WTC11 (cell line): ENCODE measurements around the gene MTA1. TPM values are rescaled to one million over a fixed set of nuclear protein-coding genes. Genes with fewer than 3 reads are reported as not detected.

Experiments used
- ATAC-seq: fragments of 200-7000 bp; cut with Tn5 transposase; 2 replicates; pipeline ENCODE4 v1.10.0; 2021; ENCODE audit warnings: mild to moderate bottlenecking, moderate library complexity
- CTCF ChIA-PET: fragments of 300-600 bp; sonication (Branson Sonifier 250); formaldehyde crosslinking; loops from one replicate; lab custom pipeline; 2021; ENCODE audit warnings: antibody characterized with exemption; lab: Charles Lee
- POLR2A ChIA-PET: fragments of 350-600 bp; sonication (Branson Sonifier 250); formaldehyde crosslinking; loops from one replicate; lab custom pipeline; 2021; ENCODE audit warnings: antibody characterized with exemption; lab: Charles Lee
- DNase-seq: peaks from one replicate; pipeline ENCODE4 v3.0.0; 2021; ENCODE audit warnings: low spot score
- H3K27ac Mint-ChIP-seq: 2 replicates; pipeline ENCODE4 v1.8.0; 2021; ENCODE audit warnings: mixed read lengths
- H3K27me3 Mint-ChIP-seq: 2 replicates; pipeline ENCODE4 v1.8.0; 2021; ENCODE audit warnings: low read depth, mild to moderate bottlenecking, moderate library complexity, mixed read lengths
- H3K36me3 Mint-ChIP-seq: 2 replicates; pipeline ENCODE4 v1.8.0; 2021; ENCODE audit warnings: mixed read lengths
- H3K4me1 Mint-ChIP-seq: 2 replicates; pipeline ENCODE4 v1.8.0; 2022; ENCODE audit warnings: mixed read lengths
- H3K4me3 Mint-ChIP-seq: 2 replicates; pipeline ENCODE4 v1.8.0; 2021; ENCODE audit warnings: mild to moderate bottlenecking, moderate library complexity, mixed read lengths
- H3K9me3 Mint-ChIP-seq: 2 replicates; pipeline ENCODE4 v1.8.0; 2021; ENCODE audit warnings: mixed read lengths
- E2F5 ChIP-seq: sonication (generic); formaldehyde crosslinking; IDR thresholded peaks from 2 replicates; pipeline ENCODE4 v1.8.1; 2022; ENCODE audit warnings: mild to moderate bottlenecking, moderate library complexity, missing genetic modification reagents
- ELF4 ChIP-seq: sonication (generic); formaldehyde crosslinking; IDR thresholded peaks from 2 replicates; pipeline ENCODE4 v1.8.1; 2022; ENCODE audit warnings: low read depth, mild to moderate bottlenecking, moderate library complexity, missing genetic modification reagents
- EMX1 ChIP-seq: fragments of 250-450 bp; sonication (Bioruptor Pico); IDR thresholded peaks from 2 replicates; pipeline ENCODE4 v1.8.0; 2021; ENCODE audit warnings: mild to moderate bottlenecking
- SMAD3 ChIP-seq: sonication (generic); formaldehyde crosslinking; IDR thresholded peaks from 2 replicates; pipeline ENCODE4 v1.8.0; 2022; ENCODE audit warnings: missing genetic modification reagents, mild to moderate bottlenecking, borderline replicate concordance
- SOX15 ChIP-seq: fragments of 250-450 bp; sonication (Bioruptor Pico); IDR thresholded peaks from 2 replicates; pipeline ENCODE4 v1.9.0; 2021; ENCODE audit warnings: mild to moderate bottlenecking
- SP1 ChIP-seq: sonication (generic); formaldehyde crosslinking; conservative IDR thresholded peaks from 2 replicates; pipeline ENCODE4 v1.8.1; 2022; ENCODE audit warnings: missing genetic modification reagents
- ZBTB43 ChIP-seq: sonication (generic); formaldehyde crosslinking; IDR thresholded peaks from 2 replicates; pipeline ENCODE4 v1.8.1; 2023; ENCODE audit warnings: mild to moderate bottlenecking, missing genetic modification reagents
- ZMAT4 ChIP-seq: fragments of 250-450 bp; sonication (Bioruptor Pico); IDR thresholded peaks from 2 replicates; pipeline ENCODE4 v1.9.0; 2021; ENCODE audit warnings: mild to moderate bottlenecking
- ZNF138 ChIP-seq: sonication (generic); formaldehyde crosslinking; conservative IDR thresholded peaks from 2 replicates; pipeline ENCODE4 v1.8.1; 2022; ENCODE audit warnings: mild to moderate bottlenecking, moderate library complexity, missing genetic modification reagents
- ZNF219 ChIP-seq: sonication (generic); formaldehyde crosslinking; IDR thresholded peaks from 2 replicates; pipeline ENCODE4 v1.8.0; 2023; ENCODE audit warnings: missing genetic modification reagents, mild to moderate bottlenecking, borderline replicate concordance
- ZNF232 ChIP-seq: sonication (generic); formaldehyde crosslinking; IDR thresholded peaks from 2 replicates; pipeline ENCODE4 v1.8.0; 2022; ENCODE audit warnings: mild to moderate bottlenecking, missing genetic modification reagents
- ZNF416 ChIP-seq: fragments of 250-450 bp; sonication (Bioruptor Pico); IDR thresholded peaks from 2 replicates; pipeline ENCODE4 v1.9.0; 2021; ENCODE audit warnings: mild to moderate bottlenecking, inconsistent platforms
- ZNF671 ChIP-seq: fragments of 250-450 bp; sonication (Bioruptor Pico); IDR thresholded peaks from 2 replicates; pipeline ENCODE4 v1.8.0; 2021; ENCODE audit warnings: mild to moderate bottlenecking
- total RNA-seq: library from RNA; stranded (reverse); gene quantifications from 3 replicates; pipeline ENCODE4 v1.2.3, GENCODE V29; 2021
- TF ChIP-seq, protein P1 (sequence below): sonication (generic); formaldehyde crosslinking; IDR thresholded peaks from 2 replicates; pipeline ENCODE4 v1.8.0; 2023; ENCODE audit warnings: mild to moderate bottlenecking, missing genetic modification reagents
- TF ChIP-seq, protein P2 (sequence below): sonication (generic); formaldehyde crosslinking; IDR thresholded peaks from 2 replicates; pipeline ENCODE4 v1.8.1; 2023; ENCODE audit warnings: mild to moderate bottlenecking, missing genetic modification reagents, moderate library complexity
- TF ChIP-seq, protein P3 (sequence below): sonication (generic); formaldehyde crosslinking; conservative IDR thresholded peaks from 2 replicates; pipeline ENCODE4 v1.8.1; 2023; ENCODE audit warnings: mild to moderate bottlenecking, low read depth, missing genetic modification reagents, moderate library complexity
- TF ChIP-seq, protein P4 (sequence below): sonication (generic); formaldehyde crosslinking; IDR thresholded peaks from 2 replicates; pipeline ENCODE4 v1.8.1; 2023; ENCODE audit warnings: mild to moderate bottlenecking, missing genetic modification reagents
- TF ChIP-seq, protein P5 (sequence below): sonication (generic); formaldehyde crosslinking; IDR thresholded peaks from 2 replicates; pipeline ENCODE4 v1.8.1; 2023; ENCODE audit warnings: mild to moderate bottlenecking, moderate library complexity, missing genetic modification reagents

Gene MTA1
- total RNA-seq, 1 experiment from 2014 or later: 279 TPM

DNA sequence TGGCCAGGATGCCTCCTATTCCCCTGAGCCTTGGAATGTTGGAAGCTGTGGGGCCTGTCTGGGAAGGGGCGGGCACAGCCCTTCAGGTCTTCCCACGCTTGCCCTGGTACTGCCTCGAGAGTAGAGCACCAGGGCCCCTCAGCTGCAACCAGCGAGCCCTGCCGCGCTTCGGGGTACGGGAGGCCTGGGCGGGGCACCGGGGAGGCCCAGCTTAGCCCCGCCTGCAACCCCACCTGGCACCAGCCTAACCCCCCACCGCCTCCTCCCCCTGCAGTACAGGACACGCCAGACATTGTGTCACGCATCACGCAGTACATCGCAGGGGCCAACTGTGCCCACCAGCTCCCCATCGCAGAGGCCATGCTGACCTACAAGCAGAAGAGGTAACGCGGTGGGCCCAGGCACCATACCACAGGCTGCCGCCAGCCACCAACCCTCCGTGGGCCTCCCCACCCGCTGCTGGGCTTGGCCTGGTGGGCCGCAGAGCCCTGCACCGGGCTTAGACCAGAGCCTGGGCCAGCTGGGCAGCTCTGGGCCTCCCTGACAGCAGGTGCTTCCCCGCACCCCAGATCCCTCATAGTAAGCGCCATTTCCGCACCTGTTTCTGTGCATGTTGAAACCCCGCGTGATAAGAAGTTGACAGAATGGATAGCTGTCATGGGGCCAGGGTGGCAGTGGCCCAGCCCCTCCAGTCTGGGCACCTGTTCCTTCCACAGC, 34.9 kb upstream of the MTA1 start:
- Mint-ChIP-seq H3K27me3 (no peaks in the 10 kb centered on the region), H3K9me3 (no peaks in the 10 kb centered on the region), H3K36me3 (peaks cover 18% of the 10 kb centered on the region), H3K4me1 (no peaks in the 10 kb centered on the region), H3K4me3 (no peak overlapping the region), H3K27ac (no peak overlapping the region)
- ChIA-PET POLR2A (no interaction called here), CTCF (no interaction called here)
- DNase-seq: no peak
- TF ChIP-seq, protein P1, sequence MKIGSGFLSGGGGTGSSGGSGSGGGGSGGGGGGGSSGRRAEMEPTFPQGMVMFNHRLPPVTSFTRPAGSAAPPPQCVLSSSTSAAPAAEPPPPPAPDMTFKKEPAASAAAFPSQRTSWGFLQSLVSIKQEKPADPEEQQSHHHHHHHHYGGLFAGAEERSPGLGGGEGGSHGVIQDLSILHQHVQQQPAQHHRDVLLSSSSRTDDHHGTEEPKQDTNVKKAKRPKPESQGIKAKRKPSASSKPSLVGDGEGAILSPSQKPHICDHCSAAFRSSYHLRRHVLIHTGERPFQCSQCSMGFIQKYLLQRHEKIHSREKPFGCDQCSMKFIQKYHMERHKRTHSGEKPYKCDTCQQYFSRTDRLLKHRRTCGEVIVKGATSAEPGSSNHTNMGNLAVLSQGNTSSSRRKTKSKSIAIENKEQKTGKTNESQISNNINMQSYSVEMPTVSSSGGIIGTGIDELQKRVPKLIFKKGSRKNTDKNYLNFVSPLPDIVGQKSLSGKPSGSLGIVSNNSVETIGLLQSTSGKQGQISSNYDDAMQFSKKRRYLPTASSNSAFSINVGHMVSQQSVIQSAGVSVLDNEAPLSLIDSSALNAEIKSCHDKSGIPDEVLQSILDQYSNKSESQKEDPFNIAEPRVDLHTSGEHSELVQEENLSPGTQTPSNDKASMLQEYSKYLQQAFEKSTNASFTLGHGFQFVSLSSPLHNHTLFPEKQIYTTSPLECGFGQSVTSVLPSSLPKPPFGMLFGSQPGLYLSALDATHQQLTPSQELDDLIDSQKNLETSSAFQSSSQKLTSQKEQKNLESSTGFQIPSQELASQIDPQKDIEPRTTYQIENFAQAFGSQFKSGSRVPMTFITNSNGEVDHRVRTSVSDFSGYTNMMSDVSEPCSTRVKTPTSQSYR (CRISPR knock-in tag): no peak
- TF ChIP-seq ZNF416 (CRISPR knock-in tag) (no peak), SOX15 (CRISPR knock-in tag) (no peak), SP1 (CRISPR knock-in tag) (no peak), ZBTB43 (CRISPR knock-in tag) (no peak), ELF4 (no peak), ZNF232 (CRISPR knock-in tag) (no peak), ZNF138 (CRISPR knock-in tag) (no peak), EMX1 (CRISPR knock-in tag) (no peak), ZMAT4 (CRISPR knock-in tag) (no peak), ZNF671 (no peak), SMAD3 (CRISPR knock-in tag) (no peak)
- TF ChIP-seq, protein P2, sequence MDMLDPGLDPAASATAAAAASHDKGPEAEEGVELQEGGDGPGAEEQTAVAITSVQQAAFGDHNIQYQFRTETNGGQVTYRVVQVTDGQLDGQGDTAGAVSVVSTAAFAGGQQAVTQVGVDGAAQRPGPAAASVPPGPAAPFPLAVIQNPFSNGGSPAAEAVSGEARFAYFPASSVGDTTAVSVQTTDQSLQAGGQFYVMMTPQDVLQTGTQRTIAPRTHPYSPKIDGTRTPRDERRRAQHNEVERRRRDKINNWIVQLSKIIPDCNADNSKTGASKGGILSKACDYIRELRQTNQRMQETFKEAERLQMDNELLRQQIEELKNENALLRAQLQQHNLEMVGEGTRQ: no peak
- TF ChIP-seq, protein P3, sequence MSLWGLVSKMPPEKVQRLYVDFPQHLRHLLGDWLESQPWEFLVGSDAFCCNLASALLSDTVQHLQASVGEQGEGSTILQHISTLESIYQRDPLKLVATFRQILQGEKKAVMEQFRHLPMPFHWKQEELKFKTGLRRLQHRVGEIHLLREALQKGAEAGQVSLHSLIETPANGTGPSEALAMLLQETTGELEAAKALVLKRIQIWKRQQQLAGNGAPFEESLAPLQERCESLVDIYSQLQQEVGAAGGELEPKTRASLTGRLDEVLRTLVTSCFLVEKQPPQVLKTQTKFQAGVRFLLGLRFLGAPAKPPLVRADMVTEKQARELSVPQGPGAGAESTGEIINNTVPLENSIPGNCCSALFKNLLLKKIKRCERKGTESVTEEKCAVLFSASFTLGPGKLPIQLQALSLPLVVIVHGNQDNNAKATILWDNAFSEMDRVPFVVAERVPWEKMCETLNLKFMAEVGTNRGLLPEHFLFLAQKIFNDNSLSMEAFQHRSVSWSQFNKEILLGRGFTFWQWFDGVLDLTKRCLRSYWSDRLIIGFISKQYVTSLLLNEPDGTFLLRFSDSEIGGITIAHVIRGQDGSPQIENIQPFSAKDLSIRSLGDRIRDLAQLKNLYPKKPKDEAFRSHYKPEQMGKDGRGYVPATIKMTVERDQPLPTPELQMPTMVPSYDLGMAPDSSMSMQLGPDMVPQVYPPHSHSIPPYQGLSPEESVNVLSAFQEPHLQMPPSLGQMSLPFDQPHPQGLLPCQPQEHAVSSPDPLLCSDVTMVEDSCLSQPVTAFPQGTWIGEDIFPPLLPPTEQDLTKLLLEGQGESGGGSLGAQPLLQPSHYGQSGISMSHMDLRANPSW (CRISPR knock-in tag): no peak
- ATAC-seq: no peak

DNA sequence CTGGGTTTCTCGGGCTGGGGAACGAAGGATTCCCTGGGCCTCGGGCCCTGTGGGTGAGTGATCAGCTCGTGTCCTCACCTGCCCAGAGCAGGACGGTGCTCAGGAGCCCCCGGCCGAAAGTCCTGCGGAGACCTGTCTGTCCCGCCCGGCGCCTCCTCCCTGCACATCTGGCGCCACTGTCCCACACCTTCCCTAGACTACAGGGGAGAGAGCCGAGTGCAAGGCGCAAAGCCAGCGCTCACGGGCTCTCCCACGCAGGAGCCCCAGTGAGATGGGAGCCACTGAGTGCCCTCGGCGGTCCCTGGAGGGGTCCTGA, 34.3 kb upstream of the MTA1 start:
- CTCF ChIA-PET: no interaction called here
- no peak for TF ChIP-seq ZNF219 (CRISPR knock-in tag)
- TF ChIP-seq, protein P4, sequence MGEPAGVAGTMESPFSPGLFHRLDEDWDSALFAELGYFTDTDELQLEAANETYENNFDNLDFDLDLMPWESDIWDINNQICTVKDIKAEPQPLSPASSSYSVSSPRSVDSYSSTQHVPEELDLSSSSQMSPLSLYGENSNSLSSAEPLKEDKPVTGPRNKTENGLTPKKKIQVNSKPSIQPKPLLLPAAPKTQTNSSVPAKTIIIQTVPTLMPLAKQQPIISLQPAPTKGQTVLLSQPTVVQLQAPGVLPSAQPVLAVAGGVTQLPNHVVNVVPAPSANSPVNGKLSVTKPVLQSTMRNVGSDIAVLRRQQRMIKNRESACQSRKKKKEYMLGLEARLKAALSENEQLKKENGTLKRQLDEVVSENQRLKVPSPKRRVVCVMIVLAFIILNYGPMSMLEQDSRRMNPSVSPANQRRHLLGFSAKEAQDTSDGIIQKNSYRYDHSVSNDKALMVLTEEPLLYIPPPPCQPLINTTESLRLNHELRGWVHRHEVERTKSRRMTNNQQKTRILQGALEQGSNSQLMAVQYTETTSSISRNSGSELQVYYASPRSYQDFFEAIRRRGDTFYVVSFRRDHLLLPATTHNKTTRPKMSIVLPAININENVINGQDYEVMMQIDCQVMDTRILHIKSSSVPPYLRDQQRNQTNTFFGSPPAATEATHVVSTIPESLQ (CRISPR knock-in tag): no peak
- TF ChIP-seq, protein P5, sequence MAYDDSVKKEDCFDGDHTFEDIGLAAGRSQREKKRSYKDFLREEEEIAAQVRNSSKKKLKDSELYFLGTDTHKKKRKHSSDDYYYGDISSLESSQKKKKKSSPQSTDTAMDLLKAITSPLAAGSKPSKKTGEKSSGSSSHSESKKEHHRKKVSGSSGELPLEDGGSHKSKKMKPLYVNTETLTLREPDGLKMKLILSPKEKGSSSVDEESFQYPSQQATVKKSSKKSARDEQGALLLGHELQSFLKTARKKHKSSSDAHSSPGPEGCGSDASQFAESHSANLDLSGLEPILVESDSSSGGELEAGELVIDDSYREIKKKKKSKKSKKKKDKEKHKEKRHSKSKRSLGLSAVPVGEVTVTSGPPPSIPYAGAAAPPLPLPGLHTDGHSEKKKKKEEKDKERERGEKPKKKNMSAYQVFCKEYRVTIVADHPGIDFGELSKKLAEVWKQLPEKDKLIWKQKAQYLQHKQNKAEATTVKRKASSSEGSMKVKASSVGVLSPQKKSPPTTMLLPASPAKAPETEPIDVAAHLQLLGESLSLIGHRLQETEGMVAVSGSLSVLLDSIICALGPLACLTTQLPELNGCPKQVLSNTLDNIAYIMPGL (CRISPR knock-in tag): no peak
- TF ChIP-seq E2F5: no peak
- TF ChIP-seq ZNF232 (CRISPR knock-in tag): no peak
- TF ChIP-seq, all 79 proteins: peak for 0
- DNase-seq (no peak), ATAC-seq (no peak)
- H3K4me3 Mint-ChIP-seq: no peak overlapping the region
- peaks cover 16% of the 10 kb centered on the region for H3K36me3 Mint-ChIP-seq
- no peaks in the 10 kb centered on the region for H3K27me3 Mint-ChIP-seq
- no peaks in the 10 kb centered on the region for H3K9me3 Mint-ChIP-seq
- H3K4me1 Mint-ChIP-seq: no peaks in the 10 kb centered on the region
- POLR2A ChIA-PET: no interaction called here
- H3K27ac Mint-ChIP-seq: no peak overlapping the region
